Esophagus squamous epithelium (tissue), 5 donors: Measurements from ENCODE around the gene KSR1. TPM values are rescaled to one million over a fixed set of nuclear protein-coding genes. Genes with fewer than 3 reads are reported as not detected.

Source experiments
- DNase-seq: peaks from one replicate; lab custom pipeline; 2025; lab: John Stamatoyannopoulos, UW
- H3K27ac ChIP-seq, 4 donors: fragments of 200-600 bp; sonication (generic); one replicate each; pipeline ENCODE4 v1.5.1; 2016 to 2019; ENCODE audit warnings: mild to moderate bottlenecking in 1 of 4
- H3K27me3 ChIP-seq, 4 donors: fragments of 200-600 bp; sonication (generic); 1 replicate in 3 of 4; 2 replicates in 1 of 4; pipeline versions ENCODE4 v1.5.1 to v1.6.0; 2017 to 2021; ENCODE audit warnings: antibody characterized with exemption in 1 of 4
- H3K36me3 ChIP-seq, 3 donors: fragments of 200-600 bp; sonication (generic); one replicate each; pipeline ENCODE4 v1.5.1; 2016 to 2019
- H3K4me1 ChIP-seq, 3 donors: fragments of 200-600 bp; sonication (generic); one replicate each; pipeline ENCODE4 v1.5.1; 2017 to 2019
- H3K4me3 ChIP-seq, 4 donors: fragments of 200-600 bp; sonication (generic); 1 replicate in 3 of 4; 2 replicates in 1 of 4; pipeline ENCODE4 v1.5.1; 2016 to 2019; ENCODE audit warnings: mild to moderate bottlenecking in 2 of 4, moderate library complexity in 1 of 4
- H3K9me3 ChIP-seq, 3 donors: fragments of 200-600 bp; sonication (generic); one replicate each; pipeline ENCODE4 v1.5.1; 2016 to 2019
- POLR2A ChIP-seq, 4 donors: fragments of 450-650 bp; IDR thresholded peaks; one replicate each; pipeline ENCODE4 v1.6.1; 2017; ENCODE audit warnings: antibody characterized with exemption in 4 of 4, mild to moderate bottlenecking in 4 of 4, moderate library complexity in 3 of 4
- WGBS, 2 donors: methylation state at CpG; one replicate each; pipeline ENCODE4 v1.1.5; 2018; 5-methylcytosine and 5-hydroxymethylcytosine counted together
- intact Hi-C: fragments of 100-400 bp; cut with DNase I; formaldehyde crosslinking; loops from one replicate; pipeline ENCODE4 v1.15.0; 2022
- total RNA-seq, 4 donors: library from RNA; depleted of rRNA; stranded (reverse); fragments of >200 nt; gene quantifications; one replicate each; pipeline ENCODE4 v1.1.0, GENCODE V29; 2016
- TF ChIP-seq, protein P1 (sequence below), 6 experiments: fragments of 450-650 bp in 4 of 6; fragments of 200-600 bp in 2 of 6; sonication (generic) in 2 of 6; IDR thresholded peaks; one replicate each; pipeline ENCODE4 v1.5.1; 2016 to 2019; ENCODE audit warnings: antibody characterized with exemption in 6 of 6, mild to moderate bottlenecking in 4 of 6, moderate library complexity in 4 of 6
- donor health status: DM: yes; HTN: yes; CAD: no.

Gene KSR1
- total RNA-seq, 4 donors from 2014 or later: 22.3 to 32.4 (median 31.0) TPM

DNA sequence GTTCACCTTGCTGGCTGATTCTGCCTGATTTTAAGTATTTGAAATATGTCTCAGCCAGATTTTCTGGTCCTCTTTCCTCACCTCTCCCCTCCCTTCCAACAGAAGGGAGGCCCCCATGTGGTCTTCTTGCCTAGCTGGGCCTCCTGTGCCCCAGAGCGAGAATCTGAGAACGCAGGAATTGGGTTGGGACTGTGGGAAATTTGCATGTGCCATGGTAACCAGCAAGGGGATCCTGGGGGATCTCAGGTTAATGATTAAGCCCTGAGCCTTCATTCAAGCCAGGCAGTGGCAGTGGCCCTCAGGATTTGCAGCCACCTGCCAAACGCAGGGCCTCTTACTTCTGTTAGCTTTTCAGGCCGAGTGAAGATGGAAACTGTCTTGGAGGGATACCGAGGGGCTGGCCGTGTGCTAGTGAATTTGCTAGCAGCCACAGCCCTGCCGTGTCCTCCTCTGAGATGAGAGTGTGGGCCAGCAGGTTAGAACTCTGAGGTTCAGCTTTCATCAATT, 40.2 kb downstream of the KSR1 start:
- no peak for DNase-seq
- peak overlapping the region; percentile 88 to 93 (median 90) for H3K27ac ChIP-seq

DNA sequence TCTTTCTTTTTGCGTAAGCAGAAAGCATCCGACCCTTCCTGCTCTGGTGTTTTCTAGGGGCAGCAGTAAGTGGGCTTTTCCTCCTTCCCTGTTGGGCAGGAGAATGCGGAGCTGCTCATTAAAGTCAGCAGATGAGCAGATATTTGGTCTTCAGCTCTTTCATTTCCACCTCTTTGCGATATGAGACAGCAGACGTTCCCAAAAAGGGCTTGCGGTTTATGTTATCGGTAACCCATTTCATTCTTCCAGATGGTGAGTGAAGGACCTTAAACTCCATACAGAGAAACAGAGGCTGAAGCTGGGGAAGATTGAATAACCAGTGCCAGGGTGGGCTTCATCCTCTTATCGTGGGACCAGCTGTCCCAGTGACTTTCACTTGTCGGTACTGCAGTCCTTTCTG, 40.7 kb downstream of the KSR1 start:
- TF ChIP-seq POLR2A (IDR thresholded peaks at IDR 0.05): no peak
- TF ChIP-seq, protein P1, sequence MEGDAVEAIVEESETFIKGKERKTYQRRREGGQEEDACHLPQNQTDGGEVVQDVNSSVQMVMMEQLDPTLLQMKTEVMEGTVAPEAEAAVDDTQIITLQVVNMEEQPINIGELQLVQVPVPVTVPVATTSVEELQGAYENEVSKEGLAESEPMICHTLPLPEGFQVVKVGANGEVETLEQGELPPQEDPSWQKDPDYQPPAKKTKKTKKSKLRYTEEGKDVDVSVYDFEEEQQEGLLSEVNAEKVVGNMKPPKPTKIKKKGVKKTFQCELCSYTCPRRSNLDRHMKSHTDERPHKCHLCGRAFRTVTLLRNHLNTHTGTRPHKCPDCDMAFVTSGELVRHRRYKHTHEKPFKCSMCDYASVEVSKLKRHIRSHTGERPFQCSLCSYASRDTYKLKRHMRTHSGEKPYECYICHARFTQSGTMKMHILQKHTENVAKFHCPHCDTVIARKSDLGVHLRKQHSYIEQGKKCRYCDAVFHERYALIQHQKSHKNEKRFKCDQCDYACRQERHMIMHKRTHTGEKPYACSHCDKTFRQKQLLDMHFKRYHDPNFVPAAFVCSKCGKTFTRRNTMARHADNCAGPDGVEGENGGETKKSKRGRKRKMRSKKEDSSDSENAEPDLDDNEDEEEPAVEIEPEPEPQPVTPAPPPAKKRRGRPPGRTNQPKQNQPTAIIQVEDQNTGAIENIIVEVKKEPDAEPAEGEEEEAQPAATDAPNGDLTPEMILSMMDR (IDR thresholded peaks at IDR 0.05): no peak
- no peak for DNase-seq
- Histone ChIP-seq H3K27me3 (no peaks in the 10 kb centered on the region), H3K4me3 (peak overlapping the region in 2 of 4 donors; percentile 46), H3K9me3 (no peaks in the 10 kb centered on the region), H3K4me1 (peaks cover 32 to 89% (median 52%) of the 10 kb centered on the region in 3 donors), H3K36me3 (no peaks in the 10 kb centered on the region), H3K27ac (peak overlapping the region; percentile 88 to 93 (median 90))
- intact Hi-C loops: no loop called here
- WGBS, 2 donors: 86 to 90% methylated on average over 7 to 9 of the region's 9 CpGs

More for the DNA sequence above, 40.2 kb downstream of the KSR1 start:
- Histone ChIP-seq H3K4me1 (peaks cover 32 to 92% (median 56%) of the 10 kb centered on the region in 3 donors), H3K27me3 (no peaks in the 10 kb centered on the region), H3K36me3 (no peaks in the 10 kb centered on the region), H3K9me3 (no peaks in the 10 kb centered on the region), H3K4me3 (peak overlapping the region in 2 of 4 donors; percentile 46)
- WGBS, 2 donors: 79 to 85% methylated on average over 2 to 5 of the region's 7 CpGs
- intact Hi-C loops: no loop called here
- TF ChIP-seq, protein P1 (IDR thresholded peaks at IDR 0.05): no peak
- TF ChIP-seq POLR2A (IDR thresholded peaks at IDR 0.05): no peak

DNA sequence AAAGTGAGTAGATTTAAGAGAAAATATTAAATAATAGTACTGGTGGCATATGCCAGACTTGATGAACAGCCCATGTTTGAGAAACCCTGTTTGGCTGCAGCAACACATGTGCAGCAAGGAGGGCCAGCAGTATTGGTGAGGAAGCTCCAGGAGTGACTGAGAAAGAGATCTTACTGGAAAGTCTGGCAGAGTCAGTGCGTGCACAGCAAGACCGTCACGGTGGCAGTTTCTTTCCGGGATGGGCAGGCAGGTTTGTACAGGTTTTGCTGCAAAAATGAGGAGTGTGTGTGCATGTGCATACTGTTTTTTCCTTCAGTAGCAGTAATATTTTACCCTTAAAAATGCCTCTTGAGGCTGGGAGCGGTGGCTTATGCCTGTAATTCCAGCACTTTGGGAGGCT, 41.4 kb downstream of the KSR1 start:
- 41 to 67% methylated on average over 4 to 5 of the region's 5 CpGs for WGBS, 2 donors
- intact Hi-C loops: no loop called here
- peak in 1 of 4 donors; percentile 11 for TF ChIP-seq POLR2A (IDR thresholded peaks at IDR 0.05)
- TF ChIP-seq, protein P1 (IDR thresholded peaks at IDR 0.05): no peak

DNA sequence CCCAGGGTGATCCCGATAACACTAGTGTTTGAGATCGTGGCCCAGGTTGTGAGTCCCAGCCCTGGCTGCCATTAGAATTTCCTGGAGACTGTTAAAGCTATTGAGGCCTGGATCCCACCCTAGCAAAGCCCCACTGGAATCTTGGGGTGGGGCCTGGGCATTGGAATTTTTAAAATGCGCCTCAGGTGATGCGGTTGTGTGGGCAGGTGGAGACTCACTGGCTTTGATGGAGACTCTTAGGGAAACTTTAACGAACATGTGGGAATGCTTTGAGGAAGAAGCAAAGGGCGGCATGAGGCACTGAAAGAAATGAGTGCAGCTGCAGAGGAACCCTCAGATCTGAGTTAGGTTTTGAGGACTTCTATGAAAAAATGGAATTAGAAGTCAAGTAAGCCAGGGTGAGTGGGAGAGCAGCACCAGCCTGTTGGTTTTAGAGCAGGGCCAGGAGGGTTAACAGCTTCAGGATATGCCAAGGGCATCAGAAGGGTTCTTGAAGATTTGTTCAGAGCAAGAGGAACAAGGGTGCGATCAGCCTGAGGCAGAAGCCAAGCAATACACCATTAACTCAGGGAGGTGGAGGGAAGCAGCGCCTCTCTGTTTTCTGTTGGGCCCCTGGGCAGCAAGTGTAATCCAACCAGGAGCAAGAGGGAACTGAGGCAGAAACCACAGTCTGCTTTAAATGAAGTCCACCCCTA, 42.5 kb downstream of the KSR1 start:
- no peaks in the 10 kb centered on the region for H3K9me3 ChIP-seq
- TF ChIP-seq, protein P1 (IDR thresholded peaks at IDR 0.05): no peak
- TF ChIP-seq POLR2A (IDR thresholded peaks at IDR 0.05): no peak
- H3K4me3 ChIP-seq: no peak overlapping the region
- DNase-seq: no peak
- 87 to 91% methylated on average over 7 of the region's 8 CpGs for WGBS, 2 donors
- peaks cover 0 to 8% (median 0%) of the 10 kb centered on the region in 3 donors for H3K36me3 ChIP-seq
- H3K27ac ChIP-seq: peak overlapping the region in 3 of 4 donors; percentile 58 to 90 (median 89)
- intact Hi-C loops: no loop called here
- no peaks in the 10 kb centered on the region for H3K27me3 ChIP-seq
- peaks cover 24 to 84% (median 55%) of the 10 kb centered on the region in 3 donors for H3K4me1 ChIP-seq

More for the DNA sequence above, 41.4 kb downstream of the KSR1 start:
- Histone ChIP-seq H3K4me3 (no peak overlapping the region), H3K27ac (peak overlapping the region; percentile 88 to 93 (median 90)), H3K36me3 (peaks cover 0 to 7% (median 0%) of the 10 kb centered on the region in 3 donors), H3K4me1 (peaks cover 32 to 86% (median 52%) of the 10 kb centered on the region in 3 donors), H3K27me3 (no peaks in the 10 kb centered on the region), H3K9me3 (no peaks in the 10 kb centered on the region)
- DNase-seq: no peak
